AG09319 (cell line): ENCODE data around the gene DGKI.

ENCODE experiments used
- DNase-seq: peaks from one replicate; pipeline ENCODE4 v3.0.0-alpha.2; 2010; ENCODE audit warnings: low read depth; ENCODE audit errors: extremely low read depth
- CTCF ChIP-seq: IDR thresholded peaks from 2 replicates; pipeline ENCODE4 v1.5.1; 2011; ENCODE audit warnings: low read depth, mild to moderate bottlenecking, inconsistent platforms, low read length, moderate library complexity

Gene DGKI

GRCh38 chr7:137690635-137691034, 156.1 kb downstream of the DGKI start:
- TF ChIP-seq CTCF: no peak

GRCh38 chr7:137689761-137690160, 157.0 kb downstream of the DGKI start:
- DNase-seq: no peak
- no peak for TF ChIP-seq CTCF

More at GRCh38 chr7:137690635-137691034, 156.1 kb downstream of the DGKI start:
- DNase-seq: no peak

GRCh38 chr7:137687556-137688265, 159.1 kb downstream of the DGKI start:
- TF ChIP-seq CTCF: no peak
- no peak for DNase-seq

- TF ChIP-seq CTCF: no peak
- no peak for DNase-seq
These were observed 161.2 kb downstream of the DGKI start for GRCh38 chr7:137685433-137686164.

GRCh38 chr7:137684776-137685175, 162.0 kb downstream of the DGKI start:
- DNase-seq: no peak
- no peak for TF ChIP-seq CTCF

GRCh38 chr7:137684316-137684715, 162.5 kb downstream of the DGKI start:
- no peak for TF ChIP-seq CTCF
- DNase-seq: no peak

- no peak for TF ChIP-seq CTCF
- no peak for DNase-seq
These were observed 164.2 kb downstream of the DGKI start for GRCh38 chr7:137682596-137682995.
